Astrocyte of the cerebellum (primary cell): ENCODE measurements around the gene KNL1.
A peak's percentile ranks its signal among the peaks of the same experiment; 100 is the strongest.
"Not testable (repeated sequence)": the region's sequence is repeated elsewhere in the genome, so short reads cannot be mapped to it uniquely, and the experiment has no call there.

Experiments used
- DNase-seq: peaks from one replicate; pipeline ENCODE4 v3.0.0-alpha.2; 2011; ENCODE audit warnings: low read depth
- H3K4me3 ChIP-seq: 2 replicates; pipeline ENCODE4 v1.5.1; 2011; ENCODE audit warnings: mild to moderate bottlenecking, low read depth, low read length, moderate library complexity
- CTCF ChIP-seq: IDR thresholded peaks from 2 replicates; pipeline ENCODE4 v1.5.1; 2012; ENCODE audit warnings: low read length, low read depth, moderate library complexity, mild to moderate bottlenecking; ENCODE audit errors: missing control alignments
- in situ Hi-C: cut with HindIII; loops from 2 replicates; pipeline ENCODE4 v1.10.0; 2017; ENCODE audit warnings: low sequenced_read_pairs

Gene KNL1

GRCh38 chr15:40565333-40566238, 28.5 kb upstream of the KNL1 start:
- in situ Hi-C loops = no loop called here
- peak overlapping the region; percentile 90 for H3K4me3 ChIP-seq
- no peak for DNase-seq
- TF ChIP-seq CTCF = no peak

- H3K4me3 ChIP-seq = no peak overlapping the region
- in situ Hi-C loops = no loop called here
- no peak for DNase-seq
- TF ChIP-seq CTCF = peak; percentile 24
Observed at GRCh38 chr15:40567111-40567510, 26.9 kb upstream of the KNL1 start.

DNA sequence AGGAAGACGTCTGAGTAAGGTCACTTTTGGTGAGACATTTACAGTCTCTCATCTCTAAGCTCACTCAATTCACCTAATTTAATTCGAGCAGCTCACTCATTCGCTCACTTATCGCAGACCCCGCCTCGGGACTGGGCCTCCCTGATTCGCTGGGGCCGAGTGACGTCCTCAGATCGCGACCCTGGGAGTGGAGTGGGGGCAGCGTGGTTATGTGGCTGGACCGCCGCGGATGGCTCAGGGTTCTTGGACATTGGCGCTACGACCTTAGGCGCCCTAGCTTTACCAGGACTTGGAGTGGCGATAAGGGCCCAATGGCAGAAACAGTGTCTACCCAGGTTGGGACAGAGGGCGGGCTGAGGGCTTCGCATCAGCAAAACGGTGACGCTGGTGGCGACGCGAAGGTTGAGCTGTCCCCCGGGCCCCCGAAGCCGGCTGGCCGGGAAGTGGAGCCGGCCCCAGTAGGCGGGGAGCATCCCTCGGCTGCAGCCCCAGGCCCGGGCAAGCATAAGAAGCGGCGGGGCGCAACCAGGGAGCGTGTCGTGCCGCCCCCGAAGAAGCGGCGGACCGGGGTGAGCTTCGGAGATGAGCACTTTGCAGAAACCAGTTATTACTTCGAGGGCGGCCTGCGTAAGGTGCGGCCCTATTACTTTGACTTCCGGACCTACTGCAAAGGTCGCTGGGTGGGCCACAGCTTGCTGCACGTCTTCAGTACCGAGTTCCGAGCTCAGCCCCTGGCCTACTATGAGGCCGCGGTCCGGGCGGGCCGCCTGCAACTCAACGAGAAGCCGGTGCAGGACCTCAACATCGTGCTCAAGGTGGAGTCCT, 24.7 kb upstream of the KNL1 start, which contains the start of gene RPUSD2:
Gene RPUSD2 (plus strand): TSS at position 171 of the 825 bp plus-strand sequence. CDS start 39 bp downstream, at position 210.
- TF ChIP-seq CTCF = no peak
- in situ Hi-C loops = no loop called here
- DNase-seq = peak; percentile 73
- H3K4me3 ChIP-seq = peak within 1 kb of the TSS; percentile 94

DNA sequence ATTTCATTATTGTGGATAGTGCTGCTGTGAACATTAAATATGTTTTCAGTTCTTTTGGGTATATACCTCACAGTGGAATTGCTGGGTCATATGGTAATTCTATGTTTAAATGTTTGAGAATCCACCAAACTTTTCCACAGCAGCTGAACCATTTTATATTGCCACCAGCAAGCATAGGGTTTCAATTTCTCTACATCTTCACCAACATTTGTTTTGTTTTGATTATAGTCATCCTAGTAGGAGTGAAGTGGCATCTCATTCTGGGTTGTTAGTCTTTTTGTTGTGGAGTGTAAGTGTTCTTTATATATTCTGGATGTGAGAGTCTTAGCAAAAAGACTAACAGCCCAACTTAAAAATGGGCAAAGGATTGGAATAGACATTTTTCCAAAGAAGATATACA, 18.9 kb upstream of the KNL1 start:
- in situ Hi-C loops = no loop called here
- H3K4me3 ChIP-seq = no peak overlapping the region
- no peak for DNase-seq
- no peak for TF ChIP-seq CTCF

GRCh38 chr15:40576914-40577313, 17.1 kb upstream of the KNL1 start:
- in situ Hi-C loops, DNase-seq, H3K4me3 ChIP-seq: not testable (repeated sequence)

- no peak for DNase-seq
- in situ Hi-C loops = no loop called here
- no peak for TF ChIP-seq CTCF
- H3K4me3 ChIP-seq = no peak overlapping the region
Observed at GRCh38 chr15:40578892-40579291, 15.2 kb upstream of the KNL1 start.

DNA sequence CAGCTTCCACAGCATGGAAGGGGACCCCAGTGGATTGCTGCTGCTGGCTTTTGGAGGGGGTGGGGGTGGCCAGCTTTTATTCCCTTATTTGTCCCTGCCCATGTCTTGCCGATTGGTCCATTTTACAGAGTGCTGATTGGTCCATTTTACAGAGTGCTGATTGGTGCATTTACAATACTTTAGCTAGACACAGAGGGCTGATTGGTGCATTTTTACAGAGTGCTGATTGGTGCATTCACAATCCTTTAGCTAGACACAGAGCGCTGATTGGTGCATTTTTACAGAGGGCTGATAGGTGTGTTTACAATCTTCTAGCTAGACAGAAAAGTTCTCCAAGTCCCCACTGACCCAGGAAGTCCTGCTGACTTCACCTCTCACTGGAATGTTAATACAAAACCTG, 12.3 kb upstream of the KNL1 start:
- H3K4me3 ChIP-seq, DNase-seq, in situ Hi-C loops: not testable (repeated sequence)
